Left ventricle myocardium inferior (tissue), 1 donor: ENCODE measurements around the gene SORT1. TPM values are rescaled to one million over a fixed set of nuclear protein-coding genes. Genes with fewer than 3 reads are reported as not detected.

Experiments
- DNase-seq: peaks from one replicate; pipeline ENCODE4 v3.0.0-alpha.2; 2020
- H3K27ac ChIP-seq: fragments of 200-600 bp; replicated peaks from 2 replicates; pipeline ENCODE4 v1.8.0; 2021
- H3K27me3 ChIP-seq: fragments of 200-600 bp; 2 replicates; pipeline ENCODE4 v1.8.0; 2021; ENCODE audit warnings: low read depth
- H3K36me3 ChIP-seq: fragments of 200-600 bp; 2 replicates; pipeline ENCODE4 v1.8.0; 2021
- H3K4me1 ChIP-seq: fragments of 200-600 bp; 2 replicates; pipeline ENCODE4 v1.8.0; 2021
- H3K4me3 ChIP-seq: fragments of 200-600 bp; 2 replicates; pipeline ENCODE4 v1.8.0; 2021; ENCODE audit warnings: mild to moderate bottlenecking, moderate library complexity
- H3K9me3 ChIP-seq: fragments of 200-600 bp; replicated peaks from 2 replicates; pipeline ENCODE4 v1.8.0; 2021
- intact Hi-C: fragments of 100-400 bp; cut with micrococcal nuclease; formaldehyde crosslinking; loops from one replicate; pipeline ENCODE4 v1.11.0; 2022
- total RNA-seq: library from RNA; stranded (reverse); fragmentation: NEBNext Ultra II Directional; extraction: Animal tissue kit (Norgen Biotek cat#: 25700); gene quantifications from one replicate; pipeline ENCODE4 v1.2.1, GENCODE V29; 2021
- TF ChIP-seq, protein P1 (sequence below): fragments of 200-600 bp; IDR thresholded peaks from 2 replicates; pipeline ENCODE4 v1.8.0; 2021; ENCODE audit warnings: antibody characterized with exemption, mild to moderate bottlenecking, borderline replicate concordance
- donor health status: DM: no; HTN: yes; CAD: no; lungs with severe emphysema.

Gene SORT1
- total RNA-seq, 1 donor from 2014 or later = 146 TPM

DNA sequence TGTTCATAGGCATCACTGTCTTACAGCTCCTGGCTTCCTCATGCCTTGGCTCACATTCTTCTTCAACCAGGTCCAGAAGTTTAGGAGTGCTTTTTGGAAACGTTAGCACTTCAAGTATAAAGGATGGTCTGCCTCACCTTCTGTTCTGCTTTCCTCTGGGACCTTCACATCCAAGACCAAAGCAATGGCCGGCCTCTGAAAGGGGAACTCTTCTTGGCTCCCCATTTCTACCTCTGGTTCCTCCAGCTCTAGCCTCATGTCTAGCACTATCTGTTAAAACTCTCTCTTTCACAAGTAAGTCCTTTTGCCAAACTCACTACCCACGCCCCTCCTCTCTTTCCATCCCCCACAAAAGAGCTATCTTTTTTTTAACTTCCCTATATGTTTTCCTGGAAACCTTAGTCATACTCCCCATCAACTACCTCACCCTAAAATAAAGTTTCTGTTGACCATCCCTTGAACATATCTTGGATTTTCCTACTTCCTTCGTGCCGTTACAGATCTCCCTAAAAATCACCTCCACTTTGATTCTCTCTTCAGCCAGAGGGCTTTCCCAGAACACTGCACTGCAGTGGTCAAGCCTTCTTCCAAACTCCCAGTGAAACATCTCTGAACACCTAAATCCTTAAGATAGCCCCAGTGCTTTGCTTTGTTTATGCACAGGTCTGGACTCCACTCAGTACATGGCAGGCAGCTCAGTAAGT, 7.9 kb downstream of the SORT1 start:
- no peaks in the 10 kb centered on the region for H3K9me3 ChIP-seq
- H3K36me3 ChIP-seq = no peaks in the 10 kb centered on the region
- H3K27ac ChIP-seq = peak overlapping the region; percentile 92
- intact Hi-C loops = no loop called here
- DNase-seq = no peak
- H3K27me3 ChIP-seq = no peaks in the 10 kb centered on the region
- H3K4me1 ChIP-seq = peaks cover 96% of the 10 kb centered on the region
- peak overlapping the region; percentile 74 for H3K4me3 ChIP-seq
- TF ChIP-seq, protein P1, sequence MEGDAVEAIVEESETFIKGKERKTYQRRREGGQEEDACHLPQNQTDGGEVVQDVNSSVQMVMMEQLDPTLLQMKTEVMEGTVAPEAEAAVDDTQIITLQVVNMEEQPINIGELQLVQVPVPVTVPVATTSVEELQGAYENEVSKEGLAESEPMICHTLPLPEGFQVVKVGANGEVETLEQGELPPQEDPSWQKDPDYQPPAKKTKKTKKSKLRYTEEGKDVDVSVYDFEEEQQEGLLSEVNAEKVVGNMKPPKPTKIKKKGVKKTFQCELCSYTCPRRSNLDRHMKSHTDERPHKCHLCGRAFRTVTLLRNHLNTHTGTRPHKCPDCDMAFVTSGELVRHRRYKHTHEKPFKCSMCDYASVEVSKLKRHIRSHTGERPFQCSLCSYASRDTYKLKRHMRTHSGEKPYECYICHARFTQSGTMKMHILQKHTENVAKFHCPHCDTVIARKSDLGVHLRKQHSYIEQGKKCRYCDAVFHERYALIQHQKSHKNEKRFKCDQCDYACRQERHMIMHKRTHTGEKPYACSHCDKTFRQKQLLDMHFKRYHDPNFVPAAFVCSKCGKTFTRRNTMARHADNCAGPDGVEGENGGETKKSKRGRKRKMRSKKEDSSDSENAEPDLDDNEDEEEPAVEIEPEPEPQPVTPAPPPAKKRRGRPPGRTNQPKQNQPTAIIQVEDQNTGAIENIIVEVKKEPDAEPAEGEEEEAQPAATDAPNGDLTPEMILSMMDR = no peak

DNA sequence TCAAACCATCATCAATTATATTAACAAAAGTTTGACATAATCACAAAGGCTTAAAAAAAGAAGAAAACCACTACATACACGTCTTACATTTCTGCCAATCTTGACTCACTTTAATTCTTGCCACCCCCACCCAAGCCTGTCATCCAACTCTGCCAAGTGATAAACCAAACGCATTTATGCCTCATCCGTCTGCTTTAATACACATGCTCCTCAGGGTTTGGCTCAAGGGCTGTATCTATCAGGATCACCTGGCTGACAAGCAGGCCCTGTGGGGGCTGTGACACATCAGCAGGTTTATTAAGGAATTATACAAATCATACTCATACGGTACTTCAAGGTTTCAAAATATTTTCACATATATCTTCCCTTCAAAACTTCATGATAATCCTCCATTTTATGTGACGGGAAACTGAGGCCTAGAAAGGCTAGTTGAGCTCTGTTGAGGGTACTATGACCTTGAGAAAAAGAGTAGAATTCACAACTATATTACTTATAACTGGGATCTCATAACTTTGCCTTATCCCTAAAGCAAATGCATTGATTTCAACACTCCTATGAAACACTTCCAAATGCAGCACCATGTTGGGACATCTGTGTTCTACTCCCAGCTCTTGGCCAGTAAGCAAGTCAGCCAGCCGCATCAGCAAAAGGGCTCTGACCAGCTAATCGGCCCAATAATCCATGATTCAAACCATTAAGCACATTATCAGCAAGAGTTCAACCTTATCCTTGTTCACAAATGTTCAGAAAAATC, 8.7 kb downstream of the SORT1 start:
- H3K27ac ChIP-seq = peak overlapping the region; percentile 92
- TF ChIP-seq, protein P1 = no peak
- H3K4me3 ChIP-seq = peak overlapping the region; percentile 74
- intact Hi-C loops = no loop called here
- H3K9me3 ChIP-seq = no peaks in the 10 kb centered on the region
- no peaks in the 10 kb centered on the region for H3K27me3 ChIP-seq
- no peaks in the 10 kb centered on the region for H3K36me3 ChIP-seq
- H3K4me1 ChIP-seq = peaks cover 96% of the 10 kb centered on the region
- DNase-seq = no peak

DNA sequence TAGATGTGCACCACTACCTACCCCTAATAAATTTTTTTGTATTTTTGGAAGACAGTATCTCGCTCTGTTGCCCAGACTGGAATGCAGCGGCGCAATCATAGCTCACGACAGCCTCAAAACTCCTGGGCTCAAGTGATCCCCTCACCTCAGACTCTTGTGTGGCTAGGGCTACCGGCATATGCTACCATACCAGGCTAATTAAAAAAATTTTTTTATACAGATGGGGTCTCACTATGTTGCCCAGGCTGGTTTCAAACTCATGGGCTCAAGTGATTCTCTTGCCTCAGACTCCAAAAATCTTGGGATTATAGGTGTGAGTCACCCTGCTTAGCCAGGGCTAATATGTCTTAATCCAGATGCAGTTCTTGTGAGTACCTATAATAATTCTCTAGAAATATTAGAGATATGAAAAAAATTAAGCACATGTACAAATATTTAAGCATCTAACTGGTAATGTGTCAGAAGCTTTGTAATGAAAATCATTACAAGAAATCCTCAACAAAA, 9.5 kb downstream of the SORT1 start:
- DNase-seq = no peak
- Histone ChIP-seq H3K4me1 (peaks cover 96% of the 10 kb centered on the region), H3K9me3 (no peaks in the 10 kb centered on the region), H3K4me3 (no peak overlapping the region), H3K27me3 (no peaks in the 10 kb centered on the region), H3K36me3 (no peaks in the 10 kb centered on the region), H3K27ac (peak overlapping the region; percentile 92)
- TF ChIP-seq, protein P1 = no peak
- intact Hi-C loops = no loop called here

DNA sequence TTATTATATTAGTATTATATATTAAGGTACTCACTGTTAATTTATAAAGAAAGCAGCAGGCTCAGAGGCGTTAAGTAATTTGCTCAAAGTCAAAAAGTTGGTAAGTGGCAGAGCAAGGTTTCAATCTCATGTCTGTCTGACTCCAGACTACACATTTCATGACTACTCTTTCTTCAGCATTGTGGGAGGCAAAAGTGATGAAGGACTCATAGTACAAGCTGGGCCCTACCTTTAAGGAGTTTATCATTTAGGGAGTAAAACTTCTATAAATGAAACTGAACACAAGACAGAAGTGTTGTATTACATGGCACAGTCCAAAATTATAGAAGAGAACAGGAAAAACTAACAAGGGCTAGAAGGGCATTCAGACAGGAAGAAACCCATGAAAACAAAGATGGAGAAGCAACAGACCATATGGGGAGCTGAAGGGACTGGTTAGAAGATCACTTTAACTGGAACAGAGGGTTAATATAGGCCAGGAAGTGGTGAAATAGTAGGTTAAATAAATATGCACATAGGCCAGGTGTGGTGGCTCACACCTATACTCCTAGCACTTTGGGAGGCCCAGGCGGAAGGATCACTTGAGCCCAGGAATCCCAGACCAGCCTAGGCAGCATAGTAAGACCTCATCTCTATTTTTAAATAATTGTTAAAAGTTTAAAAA, 11.5 kb downstream of the SORT1 start:
- intact Hi-C loops = no loop called here
- Histone ChIP-seq H3K27ac (peak overlapping the region; percentile 79), H3K9me3 (no peaks in the 10 kb centered on the region), H3K4me1 (peaks cover 97% of the 10 kb centered on the region), H3K27me3 (no peaks in the 10 kb centered on the region), H3K36me3 (no peaks in the 10 kb centered on the region), H3K4me3 (no peak overlapping the region)
- TF ChIP-seq, protein P1 = no peak
- DNase-seq = no peak

DNA sequence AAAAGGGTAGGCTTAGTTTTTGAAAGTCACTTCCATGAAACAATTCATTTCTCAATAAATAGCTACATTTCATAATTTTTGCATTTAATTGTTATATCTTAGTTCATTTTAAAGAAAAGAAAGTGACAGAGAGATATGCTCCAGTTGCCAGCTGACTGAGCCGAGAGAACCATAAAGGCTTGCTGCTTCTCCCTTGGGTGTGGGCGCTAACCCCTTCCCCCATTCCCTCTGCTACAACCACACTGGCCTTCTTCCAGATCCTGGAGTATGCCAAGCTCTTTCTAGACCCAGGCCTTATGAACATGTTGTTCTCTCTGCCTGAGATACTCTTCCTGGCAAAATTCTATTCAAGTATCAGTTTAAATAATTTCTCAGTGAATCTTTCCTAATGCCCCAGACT, 12.3 kb downstream of the SORT1 start:
- Histone ChIP-seq H3K4me3 (peak overlapping the region; percentile 19), H3K27me3 (no peaks in the 10 kb centered on the region), H3K36me3 (no peaks in the 10 kb centered on the region), H3K4me1 (peaks cover 95% of the 10 kb centered on the region), H3K27ac (peak overlapping the region; percentile 79), H3K9me3 (no peaks in the 10 kb centered on the region)
- DNase-seq = peak; percentile 32
- intact Hi-C loops = no loop called here
- TF ChIP-seq, protein P1 = no peak
